ENCODE data around the gene BICD1.

BICD1 gene

DNA sequence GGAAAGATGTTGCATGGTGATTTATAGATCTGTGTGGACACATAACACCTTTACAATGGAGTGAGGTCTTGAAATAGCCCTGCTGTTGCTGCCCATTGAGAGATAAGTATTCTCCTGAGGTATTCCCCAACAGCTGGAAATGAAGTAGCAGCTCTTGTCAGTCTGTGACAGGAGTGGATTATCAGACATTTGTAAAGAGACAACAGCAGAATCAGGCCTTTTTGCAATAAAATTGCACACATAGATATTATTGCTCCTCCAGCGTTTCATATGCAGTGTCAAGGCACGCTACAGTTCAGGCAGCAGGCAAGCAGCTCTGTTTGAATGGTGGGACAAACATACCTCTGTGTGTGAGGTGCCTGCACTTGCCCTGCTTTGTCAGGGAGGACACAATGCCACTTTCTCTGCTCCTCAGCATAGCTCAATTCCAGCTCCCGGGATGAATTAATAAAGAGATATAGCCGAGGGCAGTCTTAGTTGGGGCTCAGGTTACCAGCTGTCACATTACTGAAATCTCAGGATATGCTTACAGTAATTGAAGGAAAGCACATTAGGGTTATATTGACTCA lies 49.4 kb downstream of the BICD1 start:
- no peak overlapping the region for H3K27ac ChIP-seq
- no peak for TF ChIP-seq ZFX (IDR thresholded peaks at IDR 0.05)
- TF ChIP-seq, protein P1, sequence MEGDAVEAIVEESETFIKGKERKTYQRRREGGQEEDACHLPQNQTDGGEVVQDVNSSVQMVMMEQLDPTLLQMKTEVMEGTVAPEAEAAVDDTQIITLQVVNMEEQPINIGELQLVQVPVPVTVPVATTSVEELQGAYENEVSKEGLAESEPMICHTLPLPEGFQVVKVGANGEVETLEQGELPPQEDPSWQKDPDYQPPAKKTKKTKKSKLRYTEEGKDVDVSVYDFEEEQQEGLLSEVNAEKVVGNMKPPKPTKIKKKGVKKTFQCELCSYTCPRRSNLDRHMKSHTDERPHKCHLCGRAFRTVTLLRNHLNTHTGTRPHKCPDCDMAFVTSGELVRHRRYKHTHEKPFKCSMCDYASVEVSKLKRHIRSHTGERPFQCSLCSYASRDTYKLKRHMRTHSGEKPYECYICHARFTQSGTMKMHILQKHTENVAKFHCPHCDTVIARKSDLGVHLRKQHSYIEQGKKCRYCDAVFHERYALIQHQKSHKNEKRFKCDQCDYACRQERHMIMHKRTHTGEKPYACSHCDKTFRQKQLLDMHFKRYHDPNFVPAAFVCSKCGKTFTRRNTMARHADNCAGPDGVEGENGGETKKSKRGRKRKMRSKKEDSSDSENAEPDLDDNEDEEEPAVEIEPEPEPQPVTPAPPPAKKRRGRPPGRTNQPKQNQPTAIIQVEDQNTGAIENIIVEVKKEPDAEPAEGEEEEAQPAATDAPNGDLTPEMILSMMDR (conservative IDR thresholded peaks at IDR 0.05) = no peak

DNA sequence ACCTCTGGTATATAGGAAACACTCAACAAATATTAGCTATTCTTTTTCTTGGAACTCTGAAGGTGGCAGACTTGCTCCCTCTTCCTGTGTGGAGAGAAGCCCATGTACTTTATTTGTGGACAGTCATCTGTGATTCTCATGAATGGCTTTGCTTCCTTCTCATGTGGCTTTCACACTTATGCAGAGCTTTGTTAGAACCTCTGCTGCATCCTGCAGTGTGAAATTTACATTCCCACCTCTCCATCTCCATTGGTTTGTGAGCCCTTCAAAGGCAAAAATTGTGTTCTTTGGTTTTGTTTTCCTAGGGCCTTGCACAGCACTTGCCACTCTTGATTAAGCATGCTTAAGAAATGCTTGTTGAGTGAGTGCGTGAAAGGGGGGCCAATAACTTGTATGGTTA lies 51.9 kb downstream of the BICD1 start:
- TF ChIP-seq, protein P1 (conservative IDR thresholded peaks at IDR 0.05) = no peak
- no peak for TF ChIP-seq ZFX (IDR thresholded peaks at IDR 0.05)
- no peak overlapping the region for H3K27ac ChIP-seq

DNA sequence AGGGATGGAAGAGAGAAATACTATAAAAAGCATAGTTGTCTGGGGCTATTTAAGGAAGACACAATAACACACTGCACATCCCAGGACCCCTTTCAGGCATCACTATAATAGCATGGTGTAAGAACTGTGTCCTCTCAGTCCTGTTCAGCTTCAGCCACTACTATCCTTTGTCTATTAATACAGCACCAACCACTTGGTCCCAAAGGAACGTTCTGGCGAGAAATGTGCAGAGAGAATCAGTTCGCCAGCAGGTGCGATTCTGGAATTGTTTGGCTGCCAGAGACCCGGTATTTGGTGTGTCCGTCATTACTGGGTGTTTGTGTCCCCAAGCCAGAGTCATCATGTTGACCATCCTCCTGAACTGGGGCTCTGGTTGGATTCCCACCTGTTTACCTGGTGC lies 52.7 kb downstream of the BICD1 start:
- H3K27ac ChIP-seq = no peak overlapping the region
- TF ChIP-seq, protein P1 (conservative IDR thresholded peaks at IDR 0.05) = no peak
- no peak for TF ChIP-seq ZFX (IDR thresholded peaks at IDR 0.05)

GRCh38 chr12:32159925-32160324 lies 53.3 kb downstream of the BICD1 start:
- H3K27ac ChIP-seq = no peak overlapping the region
- TF ChIP-seq, protein P1 (conservative IDR thresholded peaks at IDR 0.05) = no peak
- TF ChIP-seq ZFX (IDR thresholded peaks at IDR 0.05) = no peak

DNA sequence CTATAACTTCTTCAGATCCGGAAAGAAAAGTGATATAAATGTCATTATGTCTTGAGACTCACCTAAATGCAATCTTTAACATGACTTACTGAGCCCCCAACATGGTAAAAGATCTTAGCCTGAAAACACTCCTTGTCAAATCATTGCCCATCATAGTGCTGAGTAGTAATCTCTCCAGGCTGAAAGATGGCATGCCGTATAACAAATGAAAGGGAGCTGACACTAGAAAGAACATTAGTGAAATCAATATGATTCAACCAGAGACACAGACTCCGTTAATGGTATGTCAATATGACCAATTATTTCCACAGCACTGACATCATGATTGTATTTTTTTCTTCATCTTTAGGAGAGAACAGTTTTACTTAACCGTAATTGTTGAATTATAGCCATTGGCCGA lies 54.4 kb downstream of the BICD1 start:
- no peak overlapping the region for H3K27ac ChIP-seq
- TF ChIP-seq, protein P1 (conservative IDR thresholded peaks at IDR 0.05) = no peak
- no peak for TF ChIP-seq ZFX (IDR thresholded peaks at IDR 0.05)

GRCh38 chr12:32163596-32163995 lies 56.9 kb downstream of the BICD1 start:
- TF ChIP-seq, protein P1 (conservative IDR thresholded peaks at IDR 0.05) = no peak
- no peak for TF ChIP-seq ZFX (IDR thresholded peaks at IDR 0.05)

DNA sequence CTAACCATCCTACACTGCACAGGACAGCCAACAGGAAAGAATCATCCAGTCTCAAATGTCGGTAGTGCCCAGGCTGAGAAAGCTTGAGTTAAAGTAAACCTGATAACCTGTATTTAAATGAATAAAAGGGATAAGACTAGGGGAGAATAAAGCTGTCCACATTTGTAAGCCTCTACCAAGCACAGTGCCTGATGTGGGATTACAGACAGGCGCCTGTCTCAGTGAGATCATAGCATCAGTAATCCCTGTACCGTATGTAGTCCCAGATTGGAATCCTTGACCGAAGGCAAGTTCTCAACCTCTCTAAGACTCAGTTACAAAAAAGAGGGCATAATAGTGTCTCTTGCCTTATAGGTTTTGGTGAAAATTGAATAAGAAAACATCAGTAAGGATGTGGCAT lies 59.9 kb downstream of the BICD1 start:
- TF ChIP-seq, protein P1 (conservative IDR thresholded peaks at IDR 0.05) = no peak
- no peak for TF ChIP-seq ZFX (IDR thresholded peaks at IDR 0.05)
- no peak overlapping the region for H3K27ac ChIP-seq

More at GRCh38 chr12:32163596-32163995, 56.9 kb downstream of the BICD1 start:
- H3K27ac ChIP-seq = no peak overlapping the region
